Tibial artery (tissue), 4 donors: Measurements from ENCODE around the gene EPHB1.

Experiments
- DNase-seq, 2 donors: peaks; one replicate each; pipeline ENCODE4 v3.0.0-alpha.2; 2019
- H3K27ac ChIP-seq, 2 donors: fragments of 200-600 bp; sonication (generic) in 1 of 2; 1 replicate in 1 of 2; 2 replicates in 1 of 2; pipeline ENCODE4 v1.5.1; 2018 to 2019; ENCODE audit warnings: mild to moderate bottlenecking in 1 of 2
- H3K27me3 ChIP-seq, 2 donors: fragments of 200-600 bp; sonication (generic) in 1 of 2; one replicate each; pipeline versions ENCODE4 v1.5.1 to v1.6.0; 2016 to 2019
- H3K36me3 ChIP-seq, 3 donors: fragments of 200-600 bp; sonication (generic) in 2 of 3; one replicate each; pipeline ENCODE4 v1.5.1; 2016 to 2019; ENCODE audit warnings: mild to moderate bottlenecking in 2 of 3
- H3K4me1 ChIP-seq, 4 donors: fragments of 200-600 bp; sonication (generic) in 2 of 4; 1 replicate in 3 of 4; 2 replicates in 1 of 4; pipeline ENCODE4 v1.5.1; 2016 to 2019
- H3K4me3 ChIP-seq, 2 donors: fragments of 200-600 bp; sonication (generic) in 1 of 2; 1 replicate in 1 of 2; 2 replicates in 1 of 2; pipeline ENCODE4 v1.5.1; 2018 to 2019; ENCODE audit warnings: mild to moderate bottlenecking in 2 of 2
- H3K9me3 ChIP-seq, 3 donors: fragments of 200-600 bp; sonication (generic) in 1 of 3; one replicate each; pipeline ENCODE4 v1.5.1; 2016 to 2019
- CTCF ChIP-seq, 2 experiments: fragments of 200-600 bp in 1 of 2; fragments of 450-650 bp in 1 of 2; IDR thresholded peaks; one replicate each; pipeline ENCODE4 v1.5.1; 2017 to 2019; ENCODE audit warnings: antibody characterized with exemption in 2 of 2, mild to moderate bottlenecking in 1 of 2, moderate library complexity in 1 of 2
- intact Hi-C: fragments of 100-400 bp; cut with DNase I; formaldehyde crosslinking; loops from one replicate; pipeline ENCODE4 v1.15.0; 2023; ENCODE audit warnings: low total_unique reads

EPHB1 gene

GRCh38 chr3:135181408-135181807 lies 386.3 kb downstream of the EPHB1 start:
- H3K27me3 ChIP-seq = no peaks in the 10 kb centered on the region
- H3K36me3 ChIP-seq = no peaks in the 10 kb centered on the region
- no peak for DNase-seq
- no peak for TF ChIP-seq CTCF (IDR thresholded peaks at IDR 0.05)
- H3K27ac ChIP-seq = no peak overlapping the region
- H3K4me3 ChIP-seq = no peak overlapping the region
- no peaks in the 10 kb centered on the region for H3K4me1 ChIP-seq
- no peaks in the 10 kb centered on the region for H3K9me3 ChIP-seq
- intact Hi-C loops = no loop called here

GRCh38 chr3:135182364-135182998 lies 387.4 kb downstream of the EPHB1 start:
- Histone ChIP-seq H3K36me3 (no peaks in the 10 kb centered on the region), H3K9me3 (no peaks in the 10 kb centered on the region), H3K27ac (no peak overlapping the region), H3K27me3 (no peaks in the 10 kb centered on the region), H3K4me3 (no peak overlapping the region), H3K4me1 (no peaks in the 10 kb centered on the region)
- TF ChIP-seq CTCF (IDR thresholded peaks at IDR 0.05) = no peak
- intact Hi-C loops = no loop called here
- DNase-seq = no peak

- intact Hi-C loops = no loop called here
- Histone ChIP-seq H3K4me3 (no peak overlapping the region), H3K36me3 (no peaks in the 10 kb centered on the region), H3K9me3 (no peaks in the 10 kb centered on the region), H3K27me3 (no peaks in the 10 kb centered on the region), H3K27ac (no peak overlapping the region), H3K4me1 (no peaks in the 10 kb centered on the region)
- no peak for TF ChIP-seq CTCF (IDR thresholded peaks at IDR 0.05)
- DNase-seq = no peak
Measured at GRCh38 chr3:135190658-135191057, 395.6 kb downstream of the EPHB1 start.

GRCh38 chr3:135191708-135192107 lies 396.6 kb downstream of the EPHB1 start:
- Histone ChIP-seq H3K36me3 (no peaks in the 10 kb centered on the region), H3K4me1 (no peaks in the 10 kb centered on the region), H3K27ac (no peak overlapping the region), H3K27me3 (no peaks in the 10 kb centered on the region), H3K9me3 (no peaks in the 10 kb centered on the region), H3K4me3 (no peak overlapping the region)
- TF ChIP-seq CTCF (IDR thresholded peaks at IDR 0.05) = no peak
- intact Hi-C loops = no loop called here
- DNase-seq = no peak

GRCh38 chr3:135192929-135193328 lies 397.9 kb downstream of the EPHB1 start:
- no peaks in the 10 kb centered on the region for H3K4me1 ChIP-seq
- intact Hi-C loops = no loop called here
- no peaks in the 10 kb centered on the region for H3K9me3 ChIP-seq
- no peak overlapping the region for H3K27ac ChIP-seq
- no peak for TF ChIP-seq CTCF (IDR thresholded peaks at IDR 0.05)
- DNase-seq = no peak
- H3K27me3 ChIP-seq = no peaks in the 10 kb centered on the region
- no peak overlapping the region for H3K4me3 ChIP-seq
- no peaks in the 10 kb centered on the region for H3K36me3 ChIP-seq

DNA sequence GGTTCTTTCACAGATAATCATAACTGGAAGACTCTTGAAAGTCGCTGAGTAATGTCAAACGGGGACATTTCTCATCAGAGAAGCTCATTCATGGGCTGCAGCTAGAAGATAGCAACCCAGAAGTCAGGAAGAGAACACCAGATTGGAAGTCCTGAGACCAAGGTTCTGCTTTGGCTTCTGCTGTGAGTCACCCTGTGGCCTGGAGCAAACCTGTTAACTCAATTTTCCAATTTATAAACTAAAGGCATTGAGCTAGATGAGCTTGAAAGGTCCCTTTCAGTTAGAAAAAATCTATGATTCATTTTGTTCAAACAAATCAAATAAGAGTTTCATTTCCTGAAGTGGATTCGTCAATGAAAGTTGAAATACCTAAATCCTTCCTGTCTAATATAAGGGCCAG lies 402.2 kb downstream of the EPHB1 start:
- no peak for TF ChIP-seq CTCF (IDR thresholded peaks at IDR 0.05)
- Histone ChIP-seq H3K4me1 (no peaks in the 10 kb centered on the region), H3K4me3 (no peak overlapping the region), H3K27ac (no peak overlapping the region), H3K36me3 (no peaks in the 10 kb centered on the region), H3K9me3 (no peaks in the 10 kb centered on the region), H3K27me3 (no peaks in the 10 kb centered on the region)
- no peak for DNase-seq
- intact Hi-C loops = no loop called here
